ENCODE measurements around the gene TMPRSS7.

DNA sequence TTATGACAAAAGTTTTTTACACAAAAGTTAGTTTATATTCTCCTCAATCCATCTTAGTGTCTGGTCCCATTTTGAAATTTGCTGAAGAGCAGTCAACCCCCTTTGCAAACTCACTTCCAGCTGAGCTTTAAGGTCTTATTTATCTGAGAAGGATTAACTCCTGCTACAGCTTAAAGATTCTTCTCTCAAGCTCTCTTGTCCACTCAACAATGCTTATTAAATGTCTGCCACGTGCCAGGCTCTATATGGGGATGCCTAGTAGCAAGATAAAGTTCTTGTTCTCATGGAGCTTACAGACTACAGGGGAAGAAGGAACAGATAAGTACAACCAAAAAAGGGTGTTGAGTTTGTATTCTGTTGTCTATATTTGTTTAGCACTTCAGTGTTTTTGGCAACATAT, 18.7 kb downstream of the TMPRSS7 start:
- TF ChIP-seq, protein P1, sequence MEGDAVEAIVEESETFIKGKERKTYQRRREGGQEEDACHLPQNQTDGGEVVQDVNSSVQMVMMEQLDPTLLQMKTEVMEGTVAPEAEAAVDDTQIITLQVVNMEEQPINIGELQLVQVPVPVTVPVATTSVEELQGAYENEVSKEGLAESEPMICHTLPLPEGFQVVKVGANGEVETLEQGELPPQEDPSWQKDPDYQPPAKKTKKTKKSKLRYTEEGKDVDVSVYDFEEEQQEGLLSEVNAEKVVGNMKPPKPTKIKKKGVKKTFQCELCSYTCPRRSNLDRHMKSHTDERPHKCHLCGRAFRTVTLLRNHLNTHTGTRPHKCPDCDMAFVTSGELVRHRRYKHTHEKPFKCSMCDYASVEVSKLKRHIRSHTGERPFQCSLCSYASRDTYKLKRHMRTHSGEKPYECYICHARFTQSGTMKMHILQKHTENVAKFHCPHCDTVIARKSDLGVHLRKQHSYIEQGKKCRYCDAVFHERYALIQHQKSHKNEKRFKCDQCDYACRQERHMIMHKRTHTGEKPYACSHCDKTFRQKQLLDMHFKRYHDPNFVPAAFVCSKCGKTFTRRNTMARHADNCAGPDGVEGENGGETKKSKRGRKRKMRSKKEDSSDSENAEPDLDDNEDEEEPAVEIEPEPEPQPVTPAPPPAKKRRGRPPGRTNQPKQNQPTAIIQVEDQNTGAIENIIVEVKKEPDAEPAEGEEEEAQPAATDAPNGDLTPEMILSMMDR (IDR thresholded peaks at IDR 0.05) = no peak
- no peak for TF ChIP-seq POLR2A (IDR thresholded peaks at IDR 0.05)

All from lower leg skin (tissue), 3 donors.